ENCODE measurements around the gene PRR12. TPM values are rescaled to one million over a fixed set of nuclear protein-coding genes. Genes with fewer than 3 reads are reported as not detected.

Gene PRR12, protein sequence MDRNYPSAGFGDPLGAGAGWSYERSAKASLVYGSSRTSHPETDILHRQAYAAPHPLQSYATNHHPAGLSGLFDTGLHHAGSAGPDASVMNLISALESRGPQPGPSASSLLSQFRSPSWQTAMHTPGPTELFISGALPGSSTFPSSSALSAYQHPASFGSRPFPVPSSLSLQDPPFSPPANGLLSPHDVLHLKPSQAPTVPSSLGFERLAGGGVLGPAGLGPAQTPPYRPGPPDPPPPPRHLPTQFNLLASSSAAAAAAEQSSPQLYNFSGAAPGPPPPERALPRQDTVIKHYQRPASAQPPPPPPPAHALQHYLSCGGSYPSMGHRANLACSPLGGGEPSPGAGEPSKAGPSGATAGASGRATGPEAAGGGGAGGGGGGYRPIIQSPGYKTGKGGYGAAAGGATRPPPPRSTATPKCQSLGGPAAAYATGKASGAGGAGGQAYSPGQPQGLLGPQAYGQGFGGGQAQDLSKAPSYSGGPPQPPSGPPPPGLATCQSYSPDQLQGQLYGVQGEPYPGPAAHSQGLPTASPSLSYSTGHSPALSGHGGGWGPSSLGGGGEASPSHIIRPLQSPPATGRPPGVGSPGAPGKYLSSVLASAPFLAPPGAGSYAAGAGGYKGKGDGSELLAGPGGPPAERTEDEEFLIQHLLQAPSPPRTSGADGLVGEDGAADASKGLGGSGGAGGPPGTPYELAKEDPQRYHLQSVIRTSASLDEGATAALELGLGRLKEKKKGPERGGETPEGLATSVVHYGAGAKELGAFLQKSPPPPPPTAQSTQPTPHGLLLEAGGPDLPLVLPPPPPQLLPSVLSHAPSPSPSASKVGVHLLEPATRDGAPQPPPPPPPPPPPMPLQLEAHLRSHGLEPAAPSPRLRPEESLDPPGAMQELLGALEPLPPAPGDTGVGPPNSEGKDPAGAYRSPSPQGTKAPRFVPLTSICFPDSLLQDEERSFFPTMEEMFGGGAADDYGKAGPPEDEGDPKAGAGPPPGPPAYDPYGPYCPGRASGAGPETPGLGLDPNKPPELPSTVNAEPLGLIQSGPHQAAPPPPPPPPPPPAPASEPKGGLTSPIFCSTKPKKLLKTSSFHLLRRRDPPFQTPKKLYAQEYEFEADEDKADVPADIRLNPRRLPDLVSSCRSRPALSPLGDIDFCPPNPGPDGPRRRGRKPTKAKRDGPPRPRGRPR (N-terminal part only)
- total RNA-seq (35.6 and 37.0 TPM in 2 replicates), polyA plus RNA-seq (1.6 and 1.9 TPM in 2 replicates), polyA minus RNA-seq (1.9 and 2.5 TPM in 2 replicates), Bru-seq, nascent RNA (percentile 55 among the genes with signal in this experiment), BruChase-seq, experiment 1, labeled RNA remaining after a 6-hour chase (percentile 83 among the genes with signal in this experiment), BruChase-seq, experiment 2, labeled RNA remaining after a 2-hour chase (percentile 75 among the genes with signal in this experiment)
- 2.3 and 2.7 TPM in 2 replicates for polyA plus RNA-seq (2011; cell fraction: cytosol; rRNA removed)
- 6.5 and 7.1 TPM in 2 replicates for polyA plus RNA-seq (2011; cell fraction: nucleus; rRNA removed)
- polyA plus RNA-seq (2012), result 9.6 and 15.0 TPM in 2 replicates
- 7.4 TPM for polyA minus RNA-seq (2011; cell fraction: cytosol; rRNA and poly(A)+ RNA removed)
- polyA minus RNA-seq (2011; cell fraction: nucleus; rRNA and poly(A)+ RNA removed), result 3.0 and 7.4 TPM in 2 replicates
- long read RNA-seq, partial matches to known transcripts, result 4 of 9 reads
- long read RNA-seq, other reads (novel, unspliced or antisense), result 5 of 9 reads

- no peaks in the 10 kb centered on the region for H3K9me3 ChIP-seq (replicated peaks; ENCODE audit: control insufficient read depth, insufficient read depth, low read length)
- ChIA-PET CTCF (interaction anchor here (1.2 kb wide), 1 partner anchor 11 kb away, joined by 11 read pairs; the partner anchor contains the start of gene NOSIP), POLR2A (no interaction called here)
- H3K4me3 ChIP-seq (replicated peaks in 1 of 3; ENCODE audit: insufficient read depth in 1 of 3, low read depth in 1 of 3, low read length in 3 of 3), result peak within 1 kb of the TSS; percentile 84 to 95 (median 88)
- H4K20me1 ChIP-seq (replicated peaks; ENCODE audit: control insufficient read depth, extremely low read depth, insufficient read depth, low read length), result no peaks in the 10 kb centered on the region
- FAIRE-seq, result no peak
- dilution Hi-C loops (cut with MboI; ENCODE audit: extremely low pct_ligation_motif_present, low sequenced_read_pairs) (no loop called here), intact Hi-C loops (cut with micrococcal nuclease) (loop anchor here (1.0 to 5.0 kb wide), 5 partner anchors 11 to 276 kb away; partner anchors contain the start of genes BCL2L12, IRF3, NOSIP and PNKP)
- H3K9ac ChIP-seq (replicated peaks; ENCODE audit: extremely low read depth, insufficient read depth, low read length), result peak within 1 kb of the TSS; percentile 68
- H3K27ac ChIP-seq (ENCODE audit: insufficient read depth, low read depth, low read length), result peak within 1 kb of the TSS; percentile 83
- no peaks in the 10 kb centered on the region for H3K9me1 ChIP-seq (replicated peaks; ENCODE audit: control insufficient read depth, extremely low read depth, insufficient read depth, low read length)
- H3K27me3 ChIP-seq (ENCODE audit: control insufficient read depth in 2 of 2, insufficient read depth in 2 of 2, low read length in 2 of 2), result no peaks in the 10 kb centered on the region
- H3K36me3 ChIP-seq (ENCODE audit: control insufficient read depth in 2 of 2, extremely low read depth in 1 of 2, insufficient read depth in 2 of 2, low read length in 2 of 2), result peaks cover 3 to 10% of the 10 kb centered on the region in 2 experiments
- H3K4me1 ChIP-seq (ENCODE audit: control insufficient read depth, extremely low read depth, insufficient read depth, low read length), result peaks cover 16% of the 10 kb centered on the region
- H2AFZ ChIP-seq (ENCODE audit: low read depth, low read length), result no peak within 1 kb of the TSS
- TF ChIP-seq POLR2AphosphoS5 (IDR thresholded peaks at IDR 0.05; ENCODE audit: insufficient read depth, low read depth, low read length), result peak; percentile 6
- TF ChIP-seq JUN (IDR thresholded peaks at IDR 0.05; ENCODE audit: borderline replicate concordance, insufficient read depth, insufficient read length, low read depth), result no peak
- no TSS peak for BruUV-seq (replicated peaks)
- H3K79me2 ChIP-seq (ENCODE audit: control insufficient read depth, insufficient read depth, low read length), result peaks cover 34% of the 10 kb centered on the region
- H3K4me2 ChIP-seq (ENCODE audit: insufficient read depth, low read length), result peak within 1 kb of the TSS; percentile 72
- peak; percentile 71 for DNase-seq (ENCODE audit: low read depth, low spot score)
These were observed at the start of gene PRR12 for GRCh38 chr19:49590971-49591730. Gene PRR12 (plus strand): TSS chr19:49591182. CDS start chr19:49591655, 473 bp downstream.
